HG03039 (cell line): ENCODE results near the gene PLCL1.

Source experiments
- ATAC-seq: cut with Tn5 transposase; IDR thresholded peaks from one replicate; pipeline ENCODE4 v1.9.1; 2021; ENCODE audit warnings: mild to moderate bottlenecking, moderate library complexity; ENCODE audit not compliant: unreplicated experiment

Gene PLCL1

GRCh38 chr2:197946562-197946961 is 142.2 kb downstream of the PLCL1 start:
- ATAC-seq, result no peak

- ATAC-seq, result no peak
Observed at GRCh38 chr2:197947219-197947757, 142.9 kb downstream of the PLCL1 start.

- no peak for ATAC-seq
Observed at GRCh38 chr2:197949224-197949623, 144.8 kb downstream of the PLCL1 start.

GRCh38 chr2:197950006-197950405 is 145.6 kb downstream of the PLCL1 start:
- no peak for ATAC-seq

- no peak for ATAC-seq
Observed at GRCh38 chr2:197950724-197951123, 146.3 kb downstream of the PLCL1 start.

- ATAC-seq, result no peak
Observed at GRCh38 chr2:197952540-197953202, 148.3 kb downstream of the PLCL1 start.

- no peak for ATAC-seq
Observed at GRCh38 chr2:197954328-197954727, 149.9 kb downstream of the PLCL1 start.

- ATAC-seq, result no peak
Observed at GRCh38 chr2:197958592-197959150, 154.3 kb downstream of the PLCL1 start.

- no peak for ATAC-seq
Observed at GRCh38 chr2:197959383-197959782, 155.0 kb downstream of the PLCL1 start.

- no peak for ATAC-seq
Observed at GRCh38 chr2:197960786-197961185, 156.4 kb downstream of the PLCL1 start.

- ATAC-seq, result no peak
Observed at GRCh38 chr2:197964720-197965119, 160.3 kb downstream of the PLCL1 start.

- no peak for ATAC-seq
Observed at GRCh38 chr2:197965756-197966155, 161.4 kb downstream of the PLCL1 start.

GRCh38 chr2:197969391-197969893 is 165.0 kb downstream of the PLCL1 start:
- ATAC-seq, result no peak

- no peak for ATAC-seq
Observed at GRCh38 chr2:197972061-197972460, 167.7 kb downstream of the PLCL1 start.

GRCh38 chr2:197972587-197972986 is 168.2 kb downstream of the PLCL1 start:
- no peak for ATAC-seq

GRCh38 chr2:197973772-197974171 is 169.4 kb downstream of the PLCL1 start:
- no peak for ATAC-seq

- ATAC-seq, result no peak
Observed at GRCh38 chr2:197975931-197976519, 171.6 kb downstream of the PLCL1 start.

GRCh38 chr2:197978971-197979370 is 174.6 kb downstream of the PLCL1 start:
- no peak for ATAC-seq

- ATAC-seq, result no peak
Observed at GRCh38 chr2:197982565-197982964, 178.2 kb downstream of the PLCL1 start.

- ATAC-seq, result no peak
Observed at GRCh38 chr2:197985029-197985638, 180.7 kb downstream of the PLCL1 start.

GRCh38 chr2:197986977-197987376 is 182.6 kb downstream of the PLCL1 start:
- no peak for ATAC-seq

GRCh38 chr2:197990356-197990755 is 186.0 kb downstream of the PLCL1 start:
- no peak for ATAC-seq
